IMR-90 (cell line): Measurements from ENCODE around the gene LRRC8C. TPM values are rescaled to one million over a fixed set of nuclear protein-coding genes. Genes with fewer than 3 reads are reported as not detected.

Source experiments
- ATAC-seq: fragments of 200-7000 bp; cut with Tn5 transposase; 2 replicates; pipeline ENCODE4 v1.9.1; 2020; ENCODE audit warnings: low read depth, mild to moderate bottlenecking, moderate library complexity
- BruUV-seq: library from RNA; stranded (reverse); fragments of 400-500 nt; replicated peaks from 2 replicates; lab custom pipeline; 2021; lab: Mats Ljungman, UMichigan
- CTCF ChIA-PET: fragments of 300-600 bp; formaldehyde crosslinking; extraction: SDS; loops from one replicate; lab custom pipeline; 2021; ENCODE audit warnings: antibody characterized with exemption; lab: Yijun Ruan, JAX
- POLR2A ChIA-PET: fragments of 300-600 bp; sonication (Branson Sonifier 250); formaldehyde crosslinking; loops from one replicate; lab custom pipeline; 2022; ENCODE audit warnings: antibody characterized with exemption; ENCODE audit not compliant: unreplicated experiment; lab: Charles Lee
- DNase-seq: peaks from one replicate; pipeline ENCODE4 v3.0.0; 2013
- H2AFZ ChIP-seq: replicated peaks from 2 replicates; pipeline ENCODE3; 2013; ENCODE audit warnings: low read length, mild to moderate bottlenecking; ENCODE audit not compliant: poor library complexity
- H2AK5ac ChIP-seq: 2 replicates; pipeline ENCODE4 v1.6.1; 2013; ENCODE audit warnings: low read depth, low read length, inconsistent platforms
- H2AK9ac ChIP-seq: replicated peaks from 2 replicates; pipeline ENCODE3; 2013; ENCODE audit warnings: mild to moderate bottlenecking, low read depth, low read length, moderate library complexity; ENCODE audit not compliant: poor library complexity
- H2BK120ac ChIP-seq: 2 replicates; pipeline ENCODE4 v1.6.1; 2013; ENCODE audit warnings: low read depth, low read length, inconsistent platforms
- H2BK15ac ChIP-seq: 3 replicates; pipeline ENCODE4 v1.6.1; 2013; ENCODE audit warnings: low read depth, low read length, inconsistent platforms
- H2BK20ac ChIP-seq: 2 replicates; pipeline ENCODE4 v1.6.1; 2013; ENCODE audit warnings: low read depth, mild to moderate bottlenecking, inconsistent platforms, low read length, moderate library complexity
- H2BK5ac ChIP-seq: 2 replicates; pipeline ENCODE4 v1.6.1; 2013; ENCODE audit warnings: mild to moderate bottlenecking, low read depth, low read length, inconsistent platforms; ENCODE audit not compliant: poor library complexity, severe bottlenecking
- H3K14ac ChIP-seq: replicated peaks from 2 replicates; pipeline ENCODE4 v1.6.1; 2013; ENCODE audit warnings: low read depth, low read length, inconsistent platforms
- H3K18ac ChIP-seq: 2 replicates; pipeline ENCODE4 v1.6.1; 2013; ENCODE audit warnings: low read depth, low read length, control low read depth
- H3K23ac ChIP-seq: 2 replicates; pipeline ENCODE4 v1.6.1; 2013; ENCODE audit warnings: low read depth, low read length, inconsistent platforms
- H3K27ac ChIP-seq: 2 replicates; pipeline ENCODE4 v1.5.1; 2013; ENCODE audit warnings: mild to moderate bottlenecking, control low read depth, low read length; ENCODE audit not compliant: insufficient read depth
- H3K27me3 ChIP-seq: 2 replicates; pipeline ENCODE4 v1.6.1; 2013; ENCODE audit warnings: low read length; ENCODE audit not compliant: control insufficient read depth, insufficient read depth
- H3K36me3 ChIP-seq: 2 replicates; pipeline ENCODE4 v1.6.1; 2013; ENCODE audit warnings: low read length, mixed read lengths; ENCODE audit not compliant: control insufficient read depth, insufficient read depth
- H3K4ac ChIP-seq: 2 replicates; pipeline ENCODE4 v1.6.1; 2013; ENCODE audit warnings: low read depth, low read length, inconsistent platforms
- H3K4me1 ChIP-seq: 2 replicates; pipeline ENCODE4 v1.6.1; 2013; ENCODE audit warnings: low read length, mixed read lengths; ENCODE audit not compliant: control insufficient read depth, insufficient read depth
- H3K4me2 ChIP-seq: 2 replicates; pipeline ENCODE4 v1.6.1; 2013; ENCODE audit warnings: low read depth, mild to moderate bottlenecking, control low read depth, low read length, moderate library complexity
- H3K4me3 ChIP-seq: 2 replicates; pipeline ENCODE4 v1.5.1; 2013; ENCODE audit warnings: low read depth, mild to moderate bottlenecking, control low read depth, low read length, moderate library complexity; ENCODE audit not compliant: insufficient read depth
- H3K56ac ChIP-seq: 2 replicates; pipeline ENCODE4 v1.6.1; 2013; ENCODE audit warnings: low read length, inconsistent platforms; ENCODE audit not compliant: insufficient read depth; ENCODE audit errors: extremely low read depth
- H3K79me1 ChIP-seq, 2 experiments: 2 replicates each; pipeline ENCODE4 v1.6.1; 2013; ENCODE audit warnings: low read length in 2 of 2, inconsistent platforms in 1 of 2, low read depth in 1 of 2
- H3K9ac ChIP-seq: 2 replicates; pipeline ENCODE4 v1.6.1; 2013; ENCODE audit warnings: low read depth, low read length, control low read depth
- H3K9me1 ChIP-seq: 2 replicates; pipeline ENCODE4 v1.6.1; 2013; ENCODE audit warnings: low read length, inconsistent platforms; ENCODE audit not compliant: insufficient read depth
- H3K9me3 ChIP-seq: 2 replicates; pipeline ENCODE4 v1.6.1; 2013; ENCODE audit warnings: low read length; ENCODE audit not compliant: control insufficient read depth, insufficient read depth
- H4K20me1 ChIP-seq: 2 replicates; pipeline ENCODE4 v1.6.1; 2013; ENCODE audit warnings: low read length, inconsistent platforms; ENCODE audit not compliant: insufficient read depth
- H4K5ac ChIP-seq: 2 replicates; pipeline ENCODE4 v1.6.1; 2013; ENCODE audit warnings: mild to moderate bottlenecking, low read depth, low read length, control low read depth
- H4K8ac ChIP-seq, 2 experiments: 2 replicates each; pipeline ENCODE4 v1.6.1; 2013; ENCODE audit warnings: low read depth in 2 of 2, low read length in 2 of 2, control low read depth in 1 of 2, inconsistent platforms in 1 of 2
- H4K91ac ChIP-seq: 2 replicates; pipeline ENCODE4 v1.6.1; 2013; ENCODE audit warnings: low read depth, low read length, inconsistent platforms; ENCODE audit not compliant: insufficient read depth
- BHLHE40 ChIP-seq: fragments of 150-350 bp; IDR thresholded peaks from 2 replicates; pipeline ENCODE4 v1.6.1; 2016; ENCODE audit warnings: mild to moderate bottlenecking, low read depth, low read length
- CEBPB ChIP-seq: IDR thresholded peaks from 2 replicates; pipeline ENCODE4 v1.6.1; 2012; ENCODE audit warnings: low read depth, low read length, improper control_type of control experiment
- CHD1 ChIP-seq: IDR thresholded peaks from 2 replicates; pipeline ENCODE4 v1.6.1; 2012; ENCODE audit warnings: low read depth, low read length, improper control_type of control experiment
- CTCF ChIP-seq: conservative IDR thresholded peaks from 2 replicates; pipeline ENCODE4 v1.5.1; 2012; ENCODE audit warnings: mild to moderate bottlenecking, low read depth, low read length, improper control_type of control experiment
- FOS ChIP-seq: fragments of 150-350 bp; IDR thresholded peaks from 2 replicates; pipeline ENCODE4 v1.6.1; 2016; ENCODE audit warnings: low read depth, low read length
- MAFK ChIP-seq: IDR thresholded peaks from 2 replicates; pipeline ENCODE4 v1.6.1; 2012; ENCODE audit warnings: low read depth, low read length, improper control_type of control experiment
- MAZ ChIP-seq: IDR thresholded peaks from 2 replicates; pipeline ENCODE4 v1.6.1; 2012; ENCODE audit warnings: low read depth, mild to moderate bottlenecking, low read length, improper control_type of control experiment, moderate library complexity, borderline replicate concordance
- MXI1 ChIP-seq: IDR thresholded peaks from 2 replicates; pipeline ENCODE4 v1.6.1; 2012; ENCODE audit warnings: low read depth, mild to moderate bottlenecking, low read length, moderate library complexity, borderline replicate concordance
- NFE2L2 ChIP-seq: fragments of 150-350 bp; IDR thresholded peaks from 2 replicates; pipeline ENCODE4 v1.6.1; 2016; ENCODE audit warnings: low read depth, mild to moderate bottlenecking, low read length
- POLR2A ChIP-seq: IDR thresholded peaks from 2 replicates; pipeline ENCODE4 v1.6.1; 2012; ENCODE audit warnings: mild to moderate bottlenecking, low read depth, low read length
- RAD21 ChIP-seq: IDR thresholded peaks from 2 replicates; pipeline ENCODE4 v1.6.1; 2012; ENCODE audit warnings: low read length, improper control_type of control experiment
- RCOR1 ChIP-seq: IDR thresholded peaks from 2 replicates; pipeline ENCODE4 v1.6.1; 2012; ENCODE audit warnings: mild to moderate bottlenecking, low read length, improper control_type of control experiment; ENCODE audit not compliant: insufficient replicate concordance
- RFX5 ChIP-seq: IDR thresholded peaks from 2 replicates; pipeline ENCODE4 v1.8.0; 2012; ENCODE audit warnings: low read depth, mild to moderate bottlenecking, low read length, moderate library complexity
- SMC3 ChIP-seq: fragments of 150-350 bp; IDR thresholded peaks from 2 replicates; pipeline ENCODE4 v1.6.1; 2016; ENCODE audit warnings: low read depth, mild to moderate bottlenecking, antibody characterized with exemption, low read length, moderate library complexity
- WGBS, 2 experiments: methylation state at CpG; one replicate each; pipeline versions ENCODE4 v1.1.5 to v1.1.7; 2013; ENCODE audit warnings: missing lambda C conversion rate in 2 of 2; ENCODE audit not compliant: insufficient read length in 1 of 2; ENCODE audit errors: extremely low coverage in 2 of 2; 5-methylcytosine and 5-hydroxymethylcytosine counted together
- dilution Hi-C: fragments of 300-500 bp; cut with HindIII; formaldehyde crosslinking; loops from one replicate; pipeline ENCODE4 v1.14.3; 2018; ENCODE audit warnings: low sequenced_read_pairs; ENCODE audit not compliant: unreplicated experiment
- in situ Hi-C: fragments of 300-500 bp; cut with MboI; formaldehyde crosslinking; loops from 3 replicates; pipeline ENCODE4 v1.14.3; 2019; ENCODE audit warnings: low sequenced_read_pairs, inconsistent platforms, mixed read lengths
- intact Hi-C: fragments of 100-400 bp; cut with micrococcal nuclease; formaldehyde crosslinking; loops from 2 replicates; pipeline ENCODE4 v1.10.0; 2022
- polyA plus RNA-seq, 3 experiments: library from polyadenylated mRNA; depleted of rRNA; stranded (reverse); fragments of >200 nt; gene quantifications; 2 replicates each; pipeline ENCODE4 v1.2.3, GENCODE V29; 2012; ENCODE audit warnings: low replicate concordance in 1 of 3
- total RNA-seq: library from RNA; depleted of rRNA; stranded (reverse); fragments of >200 nt; gene quantifications from 2 replicates; pipeline ENCODE4 v1.2.3, GENCODE V29; 2012
- TF ChIP-seq, protein P1 (sequence below): fragments of 150-350 bp; IDR thresholded peaks from 2 replicates; pipeline ENCODE4 v1.6.1; 2016; ENCODE audit warnings: low read depth, mild to moderate bottlenecking, low read length, moderate library complexity, borderline replicate concordance
- TF ChIP-seq, protein P2 (sequence below): fragments of 150-350 bp; IDR thresholded peaks from 2 replicates; pipeline ENCODE4 v1.6.1; 2017; ENCODE audit warnings: mild to moderate bottlenecking, antibody characterized with exemption, low read length, low read depth

Gene LRRC8C
- total and polyA plus RNA-seq, 2 of the 4 experiments (the other 2 are of a cell fraction): 6.5 to 12.9 TPM

- TF ChIP-seq RCOR1 (no peak), NFE2L2 (no peak), CTCF (no peak), RAD21 (no peak), FOS (no peak), MAZ (no peak), RFX5 (no peak), POLR2A (no peak), CEBPB (no peak), CHD1 (no peak), MXI1 (no peak), MAFK (no peak), BHLHE40 (no peak), SMC3 (no peak)
- TF ChIP-seq, protein P1, sequence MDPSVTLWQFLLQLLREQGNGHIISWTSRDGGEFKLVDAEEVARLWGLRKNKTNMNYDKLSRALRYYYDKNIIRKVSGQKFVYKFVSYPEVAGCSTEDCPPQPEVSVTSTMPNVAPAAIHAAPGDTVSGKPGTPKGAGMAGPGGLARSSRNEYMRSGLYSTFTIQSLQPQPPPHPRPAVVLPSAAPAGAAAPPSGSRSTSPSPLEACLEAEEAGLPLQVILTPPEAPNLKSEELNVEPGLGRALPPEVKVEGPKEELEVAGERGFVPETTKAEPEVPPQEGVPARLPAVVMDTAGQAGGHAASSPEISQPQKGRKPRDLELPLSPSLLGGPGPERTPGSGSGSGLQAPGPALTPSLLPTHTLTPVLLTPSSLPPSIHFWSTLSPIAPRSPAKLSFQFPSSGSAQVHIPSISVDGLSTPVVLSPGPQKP: no peak
- TF ChIP-seq, protein P2, sequence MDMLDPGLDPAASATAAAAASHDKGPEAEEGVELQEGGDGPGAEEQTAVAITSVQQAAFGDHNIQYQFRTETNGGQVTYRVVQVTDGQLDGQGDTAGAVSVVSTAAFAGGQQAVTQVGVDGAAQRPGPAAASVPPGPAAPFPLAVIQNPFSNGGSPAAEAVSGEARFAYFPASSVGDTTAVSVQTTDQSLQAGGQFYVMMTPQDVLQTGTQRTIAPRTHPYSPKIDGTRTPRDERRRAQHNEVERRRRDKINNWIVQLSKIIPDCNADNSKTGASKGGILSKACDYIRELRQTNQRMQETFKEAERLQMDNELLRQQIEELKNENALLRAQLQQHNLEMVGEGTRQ: no peak
- no peak overlapping the region for H3K18ac ChIP-seq
- BruUV-seq: no TSS peak
- no peak overlapping the region for H4K91ac ChIP-seq
- no peak overlapping the region for H3K56ac ChIP-seq
- H2AK9ac ChIP-seq: no peak overlapping the region
- ChIA-PET POLR2A (no interaction called here), CTCF (no interaction called here)
- H2AK5ac ChIP-seq: no peak overlapping the region
- no peaks in the 10 kb centered on the region for H3K4me1 ChIP-seq
- dilution Hi-C loops: loop anchor here (25.0 kb wide), 1 partner anchor 100 kb away; no protein-coding TSS in a partner anchor
- H3K4ac ChIP-seq: no peak overlapping the region
- H4K20me1 ChIP-seq: no peaks in the 10 kb centered on the region
- H3K9ac ChIP-seq: no peak overlapping the region
- no peaks in the 10 kb centered on the region for H3K9me1 ChIP-seq
- no peak for DNase-seq
- H3K27me3 ChIP-seq: no peaks in the 10 kb centered on the region
- H3K4me3 ChIP-seq: no peak overlapping the region
- intact Hi-C loops: no loop called here
- H3K27ac ChIP-seq: no peak overlapping the region
- no peak overlapping the region for H3K23ac ChIP-seq
- in situ Hi-C loops: no loop called here
- no peaks in the 10 kb centered on the region for H3K79me1 ChIP-seq
- WGBS, 2 experiments: 78% methylated on average over 2 of the region's 4 CpGs; no CpG with 5 or more reads in 1 of the 2 experiments
- H2BK20ac ChIP-seq: no peak overlapping the region
- H2AFZ ChIP-seq: no peak overlapping the region
- no peak overlapping the region for H2BK15ac ChIP-seq
- ATAC-seq: no peak
- H3K36me3 ChIP-seq: no peaks in the 10 kb centered on the region
- H2BK120ac ChIP-seq: no peak overlapping the region
- no peak overlapping the region for H3K4me2 ChIP-seq
- no peak overlapping the region for H3K14ac ChIP-seq
- H2BK5ac ChIP-seq: no peak overlapping the region
- no peak overlapping the region for H4K5ac ChIP-seq
- H3K9me3 ChIP-seq: no peaks in the 10 kb centered on the region
- no peak overlapping the region for H4K8ac ChIP-seq
These were observed 45.2 kb upstream of the LRRC8C start for GRCh38 chr1:89587729-89588161.
